ENCODE results near the gene GPR146.

Gene GPR146

DNA sequence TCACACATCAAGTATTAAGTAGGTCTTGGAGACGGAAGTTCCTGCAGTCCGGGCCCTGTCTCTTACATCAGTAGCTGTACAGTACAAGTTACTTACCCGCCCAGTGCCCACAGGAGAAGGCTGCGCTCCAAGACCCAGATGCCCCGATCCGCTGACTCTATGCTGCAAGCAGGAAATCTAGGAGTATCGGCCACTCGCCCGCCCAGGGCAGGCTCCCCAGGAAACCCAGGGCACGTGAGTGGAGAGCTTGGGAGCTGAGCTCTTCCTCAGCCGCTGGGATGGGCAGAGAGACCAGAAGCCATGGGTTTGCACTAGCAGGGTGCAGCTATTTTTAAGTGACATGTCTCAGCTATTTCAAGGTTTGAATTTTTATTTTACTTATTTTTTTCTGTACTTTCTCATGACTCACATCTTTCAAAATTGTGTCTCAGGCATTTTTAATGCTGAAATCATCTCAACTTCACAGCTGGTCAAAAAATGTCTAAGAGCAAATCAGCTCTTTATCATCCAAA lies 41.6 kb downstream of the GPR146 start:
- no peak for TF ChIP-seq JUND (IDR thresholded peaks at IDR 0.05; ENCODE audit: low read depth)
- DNase-seq (ENCODE audit: low read depth in 1 of 2, low spot score in 1 of 2), result no peak
- in situ Hi-C loops (cut with HindIII; ENCODE audit: low pct_unique_long_range_greater_than_20kb, low sequenced_read_pairs), result no loop called here

DNA sequence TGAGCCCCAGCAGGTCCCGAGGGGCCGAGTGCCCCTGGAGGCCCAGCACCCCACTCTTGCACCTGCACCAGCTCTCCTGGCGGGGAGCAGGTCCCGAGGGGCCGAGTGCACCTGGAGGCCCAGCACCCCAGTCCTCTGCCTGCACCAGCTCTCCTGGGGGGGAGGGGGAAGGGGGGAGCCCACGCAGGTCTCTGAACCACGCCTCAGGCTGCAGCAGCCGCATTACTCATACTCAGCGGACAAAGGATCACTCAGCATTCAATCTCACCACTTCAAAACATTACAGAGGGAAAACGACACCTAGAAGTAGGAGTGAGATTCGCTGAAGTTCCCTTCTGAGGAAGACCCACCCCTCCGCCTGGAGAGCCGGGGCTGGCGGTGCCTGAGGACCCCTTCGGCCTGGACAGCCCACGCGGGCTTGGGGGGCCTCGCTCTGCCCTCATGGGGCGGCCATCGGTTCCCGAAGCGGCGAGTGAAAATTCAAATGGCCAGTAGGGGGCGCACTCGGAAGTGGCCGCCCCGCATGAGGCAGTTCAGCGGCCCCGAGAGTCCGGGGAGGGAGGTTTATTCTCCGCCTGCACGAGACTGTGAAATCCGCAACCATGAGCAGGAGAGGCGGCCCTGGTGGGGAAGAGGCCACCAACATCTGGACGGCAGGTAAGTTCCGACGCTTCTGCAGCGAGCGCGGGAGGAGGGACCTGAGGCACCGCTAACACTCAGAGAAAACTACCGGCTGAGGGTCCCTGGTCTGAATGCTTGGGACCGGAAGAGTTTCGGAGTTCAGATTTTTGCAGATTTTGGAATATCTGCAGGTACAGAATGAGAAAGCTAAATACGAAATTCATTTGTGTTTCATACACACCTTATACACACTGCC lies 42.5 kb downstream of the GPR146 start:
- TF ChIP-seq JUND (IDR thresholded peaks at IDR 0.05; ENCODE audit: low read depth), result no peak
- DNase-seq (ENCODE audit: low read depth in 1 of 2, low spot score in 1 of 2), result peak; percentile 69 to 92
- in situ Hi-C loops (cut with HindIII; ENCODE audit: low pct_unique_long_range_greater_than_20kb, low sequenced_read_pairs), result no loop called here

DNA sequence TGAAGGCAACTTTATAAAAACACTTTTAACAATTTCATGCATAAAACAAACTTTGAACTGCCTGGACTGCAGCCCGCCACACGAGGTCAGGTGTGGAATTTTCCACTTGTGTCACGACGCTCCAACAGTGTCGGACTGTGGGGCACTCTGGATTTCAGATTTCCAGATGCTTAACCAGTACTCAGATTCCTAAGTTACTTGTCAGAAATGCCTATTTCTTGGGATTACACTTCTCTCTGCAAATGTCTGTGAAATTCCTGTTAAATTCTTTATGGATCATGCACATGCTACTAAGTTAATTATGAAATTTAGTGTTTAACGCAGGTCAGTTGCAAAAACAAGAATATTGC lies 43.1 kb downstream of the GPR146 start:
- DNase-seq (ENCODE audit: low read depth in 1 of 2, low spot score in 1 of 2), result no peak
- in situ Hi-C loops (cut with HindIII; ENCODE audit: low pct_unique_long_range_greater_than_20kb, low sequenced_read_pairs), result no loop called here
- TF ChIP-seq JUND (IDR thresholded peaks at IDR 0.05; ENCODE audit: low read depth), result no peak

DNA sequence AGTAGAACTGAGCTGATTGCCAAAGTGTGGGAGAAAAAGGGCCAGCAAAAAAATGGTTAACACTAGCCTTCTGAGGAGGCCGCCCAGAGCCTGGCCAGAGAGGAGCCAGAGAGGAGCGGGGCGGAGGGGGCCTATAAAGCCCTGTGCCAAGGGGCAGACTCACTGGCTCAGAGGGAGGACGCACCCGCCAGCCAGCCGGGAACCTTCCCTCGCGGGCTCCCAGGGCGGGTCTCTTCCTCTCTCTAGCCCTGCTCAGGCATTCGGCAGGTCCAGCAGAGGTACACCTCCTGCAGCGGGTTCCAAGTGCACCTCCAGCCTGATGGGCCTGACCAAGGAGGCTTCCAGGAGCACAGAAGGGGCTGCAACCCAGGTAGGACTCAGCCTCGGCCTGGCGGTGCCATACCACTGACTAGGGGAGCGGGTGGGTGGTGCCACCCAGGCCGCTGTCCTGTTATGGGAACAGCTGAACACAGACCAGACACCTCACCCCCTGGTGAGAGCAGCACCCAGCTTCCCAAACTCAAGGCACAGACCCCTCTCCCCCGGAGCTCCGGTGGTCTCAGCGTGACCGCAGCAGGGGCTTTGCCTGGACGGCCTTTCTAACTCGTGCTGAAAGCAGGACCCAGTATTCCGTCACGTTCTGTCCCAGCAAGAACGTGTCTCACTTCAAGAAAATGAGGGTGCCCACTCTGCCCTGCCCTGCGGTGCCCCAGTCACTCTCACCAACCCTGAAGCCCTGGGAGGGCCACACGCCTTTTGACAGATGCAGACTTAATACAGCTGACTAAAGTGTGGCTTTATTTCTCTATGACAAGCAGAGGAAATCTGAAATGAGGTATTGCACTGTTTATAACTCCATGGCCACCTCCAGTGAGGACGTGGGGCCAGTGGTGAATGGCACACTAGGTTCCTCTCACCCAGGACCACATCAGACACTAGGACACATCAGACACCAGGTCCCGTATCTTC lies 43.9 kb downstream of the GPR146 start, which contains the start of gene GPER1:
GPER1 (plus strand) TSS at position 162 of the 969 bp plus-strand sequence. CDS start 3,616 bp downstream, outside the sequence.
- no peak for TF ChIP-seq JUND (IDR thresholded peaks at IDR 0.05; ENCODE audit: low read depth)
- in situ Hi-C loops (cut with HindIII; ENCODE audit: low pct_unique_long_range_greater_than_20kb, low sequenced_read_pairs), result no loop called here
- DNase-seq (ENCODE audit: low read depth in 1 of 2, low spot score in 1 of 2), result peak in 1 of 2 experiments; percentile 29

DNA sequence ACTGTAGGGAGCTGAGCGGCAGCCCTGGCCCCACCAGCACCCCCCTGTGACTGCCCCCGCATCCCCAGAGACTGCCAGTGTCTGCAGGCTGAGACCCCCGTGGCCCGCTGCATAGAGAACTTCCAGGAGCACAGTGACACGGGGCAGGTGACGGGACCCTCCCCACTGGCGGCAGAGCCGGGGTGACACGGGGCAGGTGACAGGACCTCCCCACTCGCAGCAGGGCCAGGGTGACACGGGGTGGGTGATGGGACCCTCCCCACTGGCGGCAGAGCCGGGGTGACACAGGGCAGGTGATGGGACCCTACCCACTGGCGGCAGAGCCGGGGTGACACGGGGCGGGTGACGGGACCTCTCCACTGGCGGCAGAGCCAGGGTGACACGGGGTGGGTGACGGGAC lies 45.9 kb downstream of the GPR146 start:
- DNase-seq (ENCODE audit: low read depth in 1 of 2, low spot score in 1 of 2), result no peak
- in situ Hi-C loops (cut with HindIII; ENCODE audit: low pct_unique_long_range_greater_than_20kb, low sequenced_read_pairs), result no loop called here
- no peak for TF ChIP-seq JUND (IDR thresholded peaks at IDR 0.05; ENCODE audit: low read depth)

DNA sequence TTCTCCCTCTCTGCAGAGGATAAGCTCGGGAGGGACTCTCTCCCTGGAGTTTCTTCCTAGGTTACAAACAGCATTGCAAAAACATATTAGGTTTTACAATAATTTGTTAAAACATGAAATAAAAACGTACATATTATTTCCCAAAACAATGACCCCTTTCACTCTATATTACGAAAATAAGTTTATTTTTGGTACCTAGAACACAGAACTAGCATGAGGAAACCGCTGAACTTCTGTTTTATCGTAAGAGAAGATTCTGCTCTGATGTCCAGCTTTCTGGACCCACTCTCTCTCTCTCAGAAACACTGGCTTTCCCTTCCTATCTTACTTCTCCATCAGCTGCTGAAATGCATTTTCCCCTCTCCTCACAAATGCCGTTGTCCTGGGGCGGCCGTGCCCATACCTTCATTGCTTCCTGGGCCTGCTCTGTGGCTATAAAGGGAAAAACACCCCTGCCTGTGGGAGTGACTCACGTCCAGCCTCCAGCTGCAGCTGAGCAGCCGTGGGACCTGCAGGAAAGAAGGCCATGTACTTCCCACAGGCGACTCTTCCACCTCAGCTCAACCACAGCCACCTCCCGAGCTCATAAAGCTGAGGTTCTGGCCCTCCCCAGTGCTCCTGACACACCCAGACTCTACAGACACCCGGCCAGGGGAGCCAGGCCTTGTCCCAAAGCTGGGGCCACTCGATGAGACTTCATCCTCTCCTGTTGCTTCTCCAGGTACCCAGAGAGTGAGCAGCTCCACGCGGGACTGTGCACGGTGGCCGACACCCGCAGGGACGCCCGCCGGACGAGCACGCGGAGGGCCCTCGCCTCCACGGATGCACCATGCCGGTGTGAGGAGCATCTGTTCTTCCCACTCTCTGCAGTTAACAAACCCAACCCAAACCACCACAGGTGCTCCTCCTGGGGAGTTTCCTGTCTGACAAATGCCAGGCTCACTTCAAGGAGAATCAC lies 46.6 kb downstream of the GPR146 start:
- in situ Hi-C loops (cut with HindIII; ENCODE audit: low pct_unique_long_range_greater_than_20kb, low sequenced_read_pairs), result no loop called here
- no peak for DNase-seq (ENCODE audit: low read depth in 1 of 2, low spot score in 1 of 2)
- TF ChIP-seq JUND (IDR thresholded peaks at IDR 0.05; ENCODE audit: low read depth), result no peak

DNA sequence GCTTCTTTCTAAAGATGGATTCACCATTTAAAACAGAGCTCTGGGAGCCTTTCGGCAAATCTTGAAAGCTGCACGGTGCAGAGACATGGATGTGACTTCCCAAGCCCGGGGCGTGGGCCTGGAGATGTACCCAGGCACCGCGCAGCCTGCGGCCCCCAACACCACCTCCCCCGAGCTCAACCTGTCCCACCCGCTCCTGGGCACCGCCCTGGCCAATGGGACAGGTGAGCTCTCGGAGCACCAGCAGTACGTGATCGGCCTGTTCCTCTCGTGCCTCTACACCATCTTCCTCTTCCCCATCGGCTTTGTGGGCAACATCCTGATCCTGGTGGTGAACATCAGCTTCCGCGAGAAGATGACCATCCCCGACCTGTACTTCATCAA lies 47.3 kb downstream of the GPR146 start:
- in situ Hi-C loops (cut with HindIII; ENCODE audit: low pct_unique_long_range_greater_than_20kb, low sequenced_read_pairs), result no loop called here
- no peak for DNase-seq (ENCODE audit: low read depth in 1 of 2, low spot score in 1 of 2)
- TF ChIP-seq JUND (IDR thresholded peaks at IDR 0.05; ENCODE audit: low read depth), result no peak

DNA sequence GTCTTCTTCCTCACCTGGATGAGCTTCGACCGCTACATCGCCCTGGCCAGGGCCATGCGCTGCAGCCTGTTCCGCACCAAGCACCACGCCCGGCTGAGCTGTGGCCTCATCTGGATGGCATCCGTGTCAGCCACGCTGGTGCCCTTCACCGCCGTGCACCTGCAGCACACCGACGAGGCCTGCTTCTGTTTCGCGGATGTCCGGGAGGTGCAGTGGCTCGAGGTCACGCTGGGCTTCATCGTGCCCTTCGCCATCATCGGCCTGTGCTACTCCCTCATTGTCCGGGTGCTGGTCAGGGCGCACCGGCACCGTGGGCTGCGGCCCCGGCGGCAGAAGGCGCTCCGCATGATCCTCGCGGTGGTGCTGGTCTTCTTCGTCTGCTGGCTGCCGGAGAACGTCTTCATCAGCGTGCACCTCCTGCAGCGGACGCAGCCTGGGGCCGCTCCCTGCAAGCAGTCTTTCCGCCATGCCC lies 47.9 kb downstream of the GPR146 start:
- in situ Hi-C loops (cut with HindIII; ENCODE audit: low pct_unique_long_range_greater_than_20kb, low sequenced_read_pairs), result no loop called here
- DNase-seq (ENCODE audit: low read depth in 1 of 2, low spot score in 1 of 2), result no peak
- no peak for TF ChIP-seq JUND (IDR thresholded peaks at IDR 0.05; ENCODE audit: low read depth)

DNA sequence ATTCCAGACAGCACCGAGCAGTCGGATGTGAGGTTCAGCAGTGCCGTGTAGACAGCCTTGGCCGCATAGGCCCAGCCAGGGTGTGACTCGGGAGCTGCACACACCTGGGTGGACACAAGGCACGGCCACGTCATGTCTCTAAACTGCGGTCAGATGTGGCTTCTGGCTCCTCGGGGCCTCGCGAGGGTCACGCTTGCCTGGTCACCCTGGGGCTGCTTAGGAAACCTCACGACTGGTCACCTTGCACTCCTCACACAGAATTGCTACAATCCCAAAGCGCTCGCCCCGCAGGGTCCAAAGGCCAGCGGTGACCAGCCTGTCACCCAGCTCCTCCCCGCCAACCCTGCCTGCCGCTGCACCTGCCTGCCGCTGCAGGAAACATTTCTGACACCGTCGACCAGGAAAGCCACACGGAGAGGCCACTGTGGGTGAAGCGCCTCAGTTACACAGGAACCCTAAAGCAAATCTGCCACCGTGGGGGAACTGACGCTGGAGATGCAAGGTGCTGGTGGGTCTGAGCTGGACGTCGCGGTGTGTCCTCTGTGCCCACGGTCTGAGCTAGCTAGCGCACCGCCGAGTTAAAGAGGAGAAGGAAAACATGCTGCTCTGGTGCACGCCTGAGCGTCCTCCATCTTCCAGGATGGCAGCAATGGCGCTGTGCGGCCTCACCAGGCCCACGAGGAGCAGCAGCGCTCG lies 48.6 kb downstream of the GPR146 start:
- no peak for TF ChIP-seq JUND (IDR thresholded peaks at IDR 0.05; ENCODE audit: low read depth)
- in situ Hi-C loops (cut with HindIII; ENCODE audit: low pct_unique_long_range_greater_than_20kb, low sequenced_read_pairs), result no loop called here
- DNase-seq (ENCODE audit: low read depth in 1 of 2, low spot score in 1 of 2), result no peak

DNA sequence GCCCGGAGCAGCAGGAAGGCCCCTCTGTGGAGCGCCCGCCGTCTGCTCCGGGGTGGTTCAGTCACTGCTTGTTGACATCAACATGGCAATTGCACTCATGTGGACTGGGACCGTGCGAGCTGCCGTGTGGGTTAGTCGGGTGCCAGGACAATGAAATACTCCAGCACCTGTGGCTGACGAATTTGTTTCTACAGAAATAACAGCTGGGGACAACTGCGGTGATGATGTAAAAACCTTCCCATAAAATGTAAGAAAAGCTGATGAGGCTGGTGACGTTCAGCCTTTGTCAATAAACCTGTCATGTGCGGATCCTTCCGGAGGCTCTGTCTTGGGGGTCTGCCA lies 49.1 kb downstream of the GPR146 start:
- DNase-seq (ENCODE audit: low read depth in 1 of 2, low spot score in 1 of 2), result no peak
- in situ Hi-C loops (cut with HindIII; ENCODE audit: low pct_unique_long_range_greater_than_20kb, low sequenced_read_pairs), result no loop called here

DNA sequence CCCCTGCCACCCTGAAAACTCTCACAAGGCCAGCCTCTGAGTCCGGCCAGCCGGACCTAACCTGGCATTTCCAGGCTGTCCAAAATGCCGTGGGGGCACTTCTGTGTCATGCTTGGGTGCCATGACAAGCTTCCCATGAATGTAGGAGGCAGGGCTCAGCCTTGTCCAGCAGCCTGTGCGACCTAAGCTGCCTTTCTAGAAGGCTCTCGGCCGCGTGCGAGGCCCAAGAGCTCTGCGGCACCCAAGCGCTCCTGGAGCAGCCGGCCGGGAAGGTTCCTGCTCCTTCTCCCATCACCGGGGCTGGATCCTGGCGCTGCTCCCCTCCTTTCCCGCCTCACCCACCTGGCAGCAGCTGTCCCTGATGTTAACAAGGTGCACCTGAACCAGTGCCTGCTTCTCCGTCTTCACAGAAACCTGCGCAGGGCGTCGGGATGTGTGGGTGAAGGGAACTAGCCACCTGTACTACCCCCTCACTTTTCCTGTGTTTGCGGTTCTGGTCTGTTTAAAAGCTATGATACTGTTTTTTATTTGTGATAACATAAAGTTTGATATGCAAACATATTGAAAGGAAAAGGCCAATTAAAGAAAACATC lies 49.7 kb downstream of the GPR146 start:
- TF ChIP-seq JUND (IDR thresholded peaks at IDR 0.05; ENCODE audit: low read depth), result no peak
- no peak for DNase-seq (ENCODE audit: low read depth in 1 of 2, low spot score in 1 of 2)
- in situ Hi-C loops (cut with HindIII; ENCODE audit: low pct_unique_long_range_greater_than_20kb, low sequenced_read_pairs), result no loop called here

More for the DNA sequence above, 49.1 kb downstream of the GPR146 start:
- TF ChIP-seq JUND (IDR thresholded peaks at IDR 0.05; ENCODE audit: low read depth), result no peak
